Stimulated activated CD8-positive, alpha-beta memory T cell treated with anti-CD3 and anti-CD28 coated beads, Interleukin-7, amount 100 ng/mL, for 24 hours (primary cell): ENCODE data around the gene PPY.
"Not testable (repeated sequence)": the region's sequence is repeated elsewhere in the genome, so short reads cannot be mapped to it uniquely, and the experiment has no call there.

Source experiments
- DNase-seq: peaks from one replicate; pipeline ENCODE4 v3.0.0-alpha.2; 2020; ENCODE audit warnings: low read depth

Gene PPY

DNA sequence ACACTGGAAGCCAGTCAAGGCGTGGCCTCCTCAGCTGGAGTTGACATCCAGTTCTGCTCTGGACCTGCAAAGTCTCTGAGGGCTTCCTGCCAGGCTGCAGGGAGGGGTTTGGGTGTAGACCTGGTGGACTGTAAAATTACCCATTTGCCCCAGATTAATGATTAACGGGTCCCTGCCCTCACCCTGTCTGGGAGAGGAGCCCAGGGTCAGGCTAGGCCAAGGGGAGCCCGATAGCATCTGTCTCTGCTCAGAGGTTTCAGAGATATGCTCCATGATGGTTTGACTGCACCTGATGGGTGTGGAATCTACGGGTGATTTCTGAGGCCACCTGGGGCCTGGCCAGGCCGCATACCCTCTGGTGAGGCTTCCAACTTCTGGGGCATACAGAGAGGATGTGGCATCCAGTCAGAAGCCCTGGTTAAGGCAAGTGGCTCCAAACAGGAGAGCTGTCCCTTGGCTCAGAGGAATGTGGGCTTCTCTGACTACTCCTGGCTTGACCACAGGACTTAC is 11.2 kb downstream of the PPY start:
- DNase-seq: no peak

DNA sequence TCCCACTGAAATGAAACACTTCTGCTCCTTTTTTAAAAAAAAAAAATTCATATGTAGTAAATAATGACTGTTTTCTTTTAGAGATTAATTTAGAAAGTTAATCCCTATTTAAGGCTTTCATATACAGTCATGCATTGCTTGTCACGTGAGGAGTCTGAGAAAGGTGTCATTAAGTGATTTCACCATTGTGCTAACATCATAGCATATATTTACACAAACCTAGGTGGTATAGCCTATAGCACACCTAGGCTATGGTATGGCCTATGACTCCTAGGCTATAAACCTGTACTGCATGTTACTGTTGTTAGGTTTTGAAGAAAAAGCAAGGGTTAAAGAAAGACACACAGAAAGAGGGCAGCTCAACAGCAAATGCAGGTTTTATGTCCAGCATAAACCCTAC is 13.7 kb downstream of the PPY start:
- DNase-seq: no peak

DNA sequence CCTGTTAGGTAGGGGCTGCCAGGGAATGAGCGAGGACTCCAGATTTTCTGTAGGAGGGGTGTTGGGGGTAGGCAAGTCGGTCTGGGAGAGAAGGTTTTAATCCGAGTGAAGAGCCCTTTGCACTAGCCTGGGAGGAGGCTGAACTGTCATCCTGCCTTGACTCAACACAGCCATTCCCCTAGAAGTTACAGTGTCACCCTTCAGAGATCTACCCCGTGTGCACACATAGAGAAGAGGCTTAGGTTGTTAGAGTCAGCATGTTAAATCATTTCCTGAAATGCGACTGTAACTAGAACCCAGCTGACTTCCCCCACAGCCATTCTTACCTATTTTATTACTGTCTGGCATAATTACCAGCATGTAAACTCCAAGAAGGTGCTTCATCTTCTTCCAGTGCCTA is 14.3 kb downstream of the PPY start:
- not testable (repeated sequence) for DNase-seq

DNA sequence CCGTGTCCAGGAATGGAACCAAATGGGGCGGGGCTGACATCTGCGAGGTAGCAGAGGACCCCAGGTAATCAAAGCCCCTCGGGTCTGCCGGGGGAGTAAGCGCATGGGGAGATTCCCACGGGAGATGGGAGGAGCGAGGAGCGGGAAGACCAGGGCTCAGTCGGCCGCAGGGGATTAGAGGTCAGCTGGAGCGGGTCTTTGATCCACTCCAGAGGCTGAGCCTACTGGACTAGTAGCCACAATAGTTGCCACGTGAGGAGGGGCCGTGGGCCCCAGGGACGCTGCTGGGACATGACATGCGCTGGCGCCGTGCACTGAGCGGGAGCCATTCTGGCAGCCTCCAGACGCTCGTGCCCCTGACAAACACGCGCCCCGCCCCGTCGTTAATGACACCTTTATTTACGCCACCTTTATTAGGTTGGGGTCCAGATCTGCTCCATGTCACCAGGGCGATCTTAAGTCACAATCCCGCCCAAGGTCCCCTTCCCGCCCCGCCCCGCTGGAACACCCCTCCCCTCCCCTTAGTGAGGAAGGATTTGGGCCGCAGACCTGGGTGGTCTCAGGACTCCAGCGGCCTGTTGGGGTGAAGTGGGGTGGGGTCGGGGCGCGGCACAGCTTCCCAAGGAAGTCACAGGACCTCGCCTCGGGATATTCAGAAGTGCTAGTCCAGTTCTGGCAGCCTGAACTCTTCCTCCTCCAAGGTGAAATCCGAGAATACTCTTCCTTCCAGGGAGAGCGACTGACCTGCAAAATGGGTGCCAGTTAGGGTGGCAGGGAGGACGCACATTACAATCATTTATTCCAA is 15.0 kb downstream of the PPY start:
- no peak for DNase-seq

DNA sequence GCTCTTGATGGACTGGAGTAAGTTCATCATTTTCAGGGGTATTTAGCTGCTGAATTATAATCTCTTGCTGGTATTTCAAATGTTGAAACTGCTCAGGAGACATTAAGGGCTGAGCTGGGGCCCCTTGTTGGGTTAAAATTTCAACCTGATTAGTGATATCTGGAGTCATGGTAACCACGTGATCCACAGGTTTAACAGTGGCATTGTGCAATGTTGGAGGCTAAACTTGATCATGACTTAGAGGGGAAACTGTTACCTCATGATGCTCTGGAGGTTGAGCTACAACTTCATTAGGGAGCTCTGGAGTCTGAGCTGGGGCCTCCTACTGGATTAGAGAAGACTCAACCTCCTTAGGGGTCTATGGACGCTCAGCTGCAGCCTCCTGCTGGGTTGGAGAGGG is 17.7 kb downstream of the PPY start:
- no peak for DNase-seq

DNA sequence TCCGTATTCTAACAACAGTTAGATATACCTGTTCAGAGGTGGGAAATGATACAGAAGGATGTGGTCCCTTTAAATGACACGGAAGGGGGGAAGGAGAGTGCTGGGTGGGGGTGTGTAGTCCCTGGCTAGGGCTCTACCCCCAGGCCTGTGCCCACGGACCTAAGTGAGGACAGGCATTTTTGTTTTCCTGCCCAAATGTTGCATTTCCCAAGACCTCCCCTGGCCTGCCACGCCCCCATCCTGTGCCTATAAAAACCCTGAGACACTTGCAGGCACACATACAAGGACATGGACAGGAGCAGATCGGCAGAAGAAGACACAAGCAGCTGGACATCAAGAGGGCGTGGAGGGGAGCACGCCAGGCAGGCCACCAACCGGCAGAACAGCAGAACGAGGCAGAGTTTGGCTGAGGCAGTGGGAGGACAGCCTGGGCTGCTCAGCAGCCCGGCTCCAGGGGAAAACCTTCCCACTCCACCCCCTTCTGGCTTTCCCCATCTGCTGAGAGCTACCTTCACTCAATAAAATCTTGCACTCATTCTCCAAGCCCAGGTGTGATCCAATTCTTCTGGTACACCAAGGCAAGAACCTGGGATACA is 21.7 kb downstream of the PPY start:
- no peak for DNase-seq

DNA sequence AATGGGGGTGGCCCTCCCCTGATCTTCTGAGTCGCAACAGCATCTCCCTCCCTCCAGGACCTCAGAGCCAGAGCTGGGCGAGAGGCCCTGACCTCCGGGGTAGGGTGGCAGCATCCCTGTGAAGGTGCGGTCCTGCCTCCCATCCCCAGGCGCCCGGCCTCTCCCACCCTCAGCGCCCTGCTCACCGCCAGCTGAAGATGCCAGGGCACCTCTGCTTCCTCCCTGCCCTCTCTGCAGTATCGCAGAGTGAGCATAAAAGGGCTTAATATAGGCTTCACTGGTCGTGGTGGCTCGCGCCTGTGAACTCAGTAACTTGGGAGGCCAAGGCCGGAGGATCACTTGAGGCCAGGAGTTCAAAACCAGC is 24.3 kb downstream of the PPY start:
- no peak for DNase-seq

DNA sequence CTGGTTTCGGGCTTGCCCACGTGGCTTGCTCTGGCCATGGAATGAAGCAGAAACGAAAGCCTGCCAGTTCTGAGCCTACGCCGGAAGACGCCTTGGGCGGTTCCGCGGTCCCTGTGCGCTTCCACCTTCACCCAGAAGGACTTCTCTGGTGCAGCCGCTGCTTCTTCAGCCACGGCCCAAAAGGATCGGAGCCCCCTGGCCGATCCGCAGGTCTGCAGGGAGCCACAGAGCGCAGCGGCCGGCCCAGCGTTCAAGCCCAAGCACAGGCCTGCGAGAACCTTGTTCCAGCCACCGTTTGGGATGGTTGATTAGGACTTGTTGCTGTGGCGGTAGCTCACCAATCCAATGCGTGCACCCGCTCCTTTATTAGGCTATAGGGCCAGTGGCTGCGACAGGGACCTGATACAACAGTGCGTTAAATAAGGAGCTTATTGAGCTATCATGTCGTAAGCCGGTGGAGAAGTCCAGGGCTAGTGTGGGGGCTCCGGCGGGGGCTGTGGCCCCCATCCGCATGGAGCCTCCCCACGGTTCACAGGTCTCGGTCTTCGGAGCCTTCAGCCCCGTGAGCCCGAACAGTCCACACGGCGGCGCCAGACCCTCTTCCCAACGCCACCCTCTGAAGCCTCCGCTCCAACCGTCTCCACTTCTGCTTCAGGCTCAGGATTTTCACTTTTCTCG is 24.8 kb downstream of the PPY start:
- peak; percentile 11 for DNase-seq

DNA sequence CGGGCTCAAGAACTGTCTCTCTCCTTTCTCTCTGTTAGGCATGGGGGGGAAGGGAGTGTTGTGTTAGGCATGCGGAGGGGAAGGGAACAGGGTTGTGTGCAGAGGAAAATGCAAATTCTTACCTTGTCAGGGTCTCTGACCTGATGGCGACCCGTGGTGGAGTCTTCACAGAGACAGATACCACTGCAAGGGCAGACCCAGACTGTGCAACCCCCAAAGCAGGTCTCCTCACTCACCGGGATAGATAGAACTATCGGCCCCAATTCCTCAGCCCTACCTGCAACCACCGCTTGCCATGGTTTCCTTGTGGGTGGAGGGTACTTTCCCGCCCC is 25.3 kb downstream of the PPY start:
- no peak for DNase-seq

DNA sequence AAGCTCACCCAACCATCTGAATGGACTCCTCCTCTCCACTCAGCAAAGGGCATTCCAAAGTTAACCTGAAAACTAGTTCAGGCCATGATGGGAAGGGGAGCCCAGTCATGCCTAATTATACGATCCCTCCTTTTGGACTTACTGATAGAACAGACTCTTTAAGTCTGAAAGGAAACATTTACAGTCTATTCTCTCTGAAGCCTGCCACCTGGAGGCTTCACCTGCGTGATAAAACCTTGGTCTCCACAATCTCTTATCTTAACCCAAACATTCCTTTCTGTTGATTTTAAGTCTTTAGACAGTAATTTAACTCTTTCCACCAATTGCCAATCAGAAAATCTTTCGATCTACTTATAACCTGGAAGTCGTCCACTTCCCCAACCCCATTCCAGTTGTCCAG is 25.9 kb downstream of the PPY start:
- DNase-seq: no peak

DNA sequence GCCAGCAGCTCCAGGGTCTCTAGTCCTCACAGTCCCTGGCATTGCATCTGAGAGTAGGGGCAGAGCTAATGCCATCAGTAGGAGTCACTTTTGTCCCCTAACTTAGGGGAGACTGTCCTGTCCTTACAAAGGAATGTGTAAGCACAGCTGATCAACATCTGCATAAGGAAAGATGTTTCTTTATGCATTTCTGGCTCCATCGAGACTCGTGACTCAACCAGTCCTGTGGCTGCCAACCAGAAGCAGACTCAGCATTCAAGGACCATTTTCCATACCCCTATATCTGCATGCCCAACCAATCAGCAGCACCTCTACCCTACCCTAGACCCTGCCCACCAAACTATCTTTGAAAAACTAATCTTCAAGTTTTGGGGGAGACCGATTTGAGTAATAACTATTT is 26.7 kb downstream of the PPY start:
- no peak for DNase-seq

DNA sequence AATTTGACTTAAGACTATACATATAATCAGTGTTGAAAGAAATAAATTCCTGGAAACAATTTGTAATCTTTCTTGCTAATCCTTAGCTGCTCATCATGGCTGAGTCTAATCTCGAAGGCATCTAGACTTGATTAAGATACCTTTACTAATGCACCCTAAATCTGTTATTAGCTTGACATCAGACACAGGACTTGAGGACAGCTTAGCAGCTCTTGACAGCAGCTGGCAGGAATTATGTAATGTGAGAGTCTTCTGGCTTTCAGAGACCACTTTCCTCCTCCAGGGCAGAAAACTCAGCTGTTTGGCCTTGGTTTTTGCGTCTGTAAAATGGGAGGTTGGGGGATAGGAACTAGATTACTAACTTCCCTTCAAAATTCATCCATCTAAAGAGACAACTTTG is 27.8 kb downstream of the PPY start:
- no peak for DNase-seq

DNA sequence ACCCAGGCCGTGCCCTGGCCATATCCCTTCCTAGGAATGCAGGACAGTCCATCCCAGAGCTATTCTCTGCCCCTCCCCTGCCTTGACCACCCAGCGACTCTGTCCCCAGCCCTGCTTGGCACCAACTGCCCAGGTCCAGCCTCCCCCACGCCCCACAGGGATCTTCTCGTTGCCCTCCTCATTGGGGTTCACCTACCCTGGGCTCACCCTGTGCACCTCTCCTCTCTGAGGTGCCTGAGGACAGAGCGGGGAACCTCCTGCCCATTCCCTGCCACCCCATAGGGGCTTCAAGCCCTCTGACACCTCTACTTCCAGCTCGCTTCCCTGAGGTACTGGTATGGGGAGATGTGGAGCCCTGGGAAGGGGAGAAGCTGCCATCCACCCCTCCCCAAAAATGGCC is 28.7 kb downstream of the PPY start:
- no peak for DNase-seq

DNA sequence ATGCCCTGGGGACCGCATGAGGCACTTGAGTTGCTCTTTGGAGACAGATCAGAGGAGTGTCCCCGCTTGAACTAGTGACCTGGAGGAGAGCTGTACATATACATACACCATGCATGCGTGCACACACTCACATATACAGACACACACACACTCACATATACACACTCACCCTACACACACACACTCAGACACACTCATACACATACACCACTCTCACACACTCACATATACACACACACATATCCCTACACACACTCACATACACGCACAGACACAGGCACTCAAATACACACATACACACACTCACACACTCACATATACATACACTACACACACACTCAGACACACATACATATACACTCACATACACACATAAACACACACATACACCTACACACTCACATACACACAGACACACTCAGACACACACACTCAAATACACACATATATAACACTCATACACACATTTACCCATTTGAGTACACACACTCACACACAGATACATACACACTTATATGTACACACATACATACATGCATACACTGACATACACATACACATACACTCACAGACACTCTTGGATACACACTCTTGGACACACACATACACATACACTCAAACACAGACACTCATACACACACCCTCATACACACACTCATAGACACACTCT is 29.5 kb downstream of the PPY start:
- DNase-seq: no peak

DNA sequence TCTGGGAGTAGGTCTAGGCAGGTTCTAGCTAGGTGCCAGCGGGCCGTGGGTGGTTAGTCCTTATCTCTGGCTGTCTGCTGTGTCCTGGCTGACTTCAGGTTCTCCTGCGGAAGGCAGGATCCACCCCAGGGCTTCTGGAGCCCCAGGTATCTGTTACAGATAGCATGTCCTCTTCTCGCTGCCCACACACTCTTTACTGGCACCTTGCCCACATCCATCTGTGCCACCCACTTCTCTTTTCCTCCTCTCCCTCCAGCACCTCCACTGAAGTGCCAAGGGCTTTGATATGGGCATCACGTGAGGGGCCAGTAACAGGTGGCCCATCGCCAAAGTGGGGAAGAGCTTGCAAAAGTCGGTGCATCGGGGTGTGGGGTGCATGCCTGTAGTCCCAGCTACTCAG is 30.4 kb downstream of the PPY start:
- DNase-seq: no peak

DNA sequence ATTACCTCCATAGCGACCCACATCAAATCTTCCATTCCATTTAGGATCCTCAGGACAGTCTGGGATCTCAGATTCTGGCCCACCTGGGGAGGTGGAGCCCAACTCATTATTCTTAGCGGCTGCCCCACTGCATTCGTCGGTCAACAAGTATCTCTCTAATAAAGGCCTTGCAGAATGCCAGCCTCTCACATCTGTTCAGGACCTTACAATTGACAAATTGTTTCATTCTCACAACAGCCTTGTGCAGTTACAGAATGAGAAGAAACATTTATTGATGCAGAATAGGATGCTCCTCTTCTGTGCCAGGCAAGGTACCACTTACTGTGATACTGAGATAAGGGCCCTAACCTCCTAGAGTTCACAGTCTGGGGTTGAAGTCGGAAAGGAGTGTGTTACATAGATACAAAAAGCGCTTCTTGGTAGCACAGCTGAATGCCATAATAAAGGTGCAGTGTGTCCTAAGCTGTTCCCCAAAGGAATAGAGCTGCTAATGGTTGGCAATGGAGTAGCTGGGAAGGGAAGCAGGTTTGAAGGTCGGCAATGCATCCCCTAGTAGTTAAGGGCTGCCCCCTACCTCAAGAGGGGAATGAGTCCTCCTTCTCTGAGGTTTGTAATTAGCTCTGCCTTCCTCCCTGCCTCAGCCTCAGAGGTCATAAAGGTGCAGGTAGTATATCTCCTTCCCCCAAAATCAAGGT is 32.6 kb downstream of the PPY start:
- DNase-seq: no peak

DNA sequence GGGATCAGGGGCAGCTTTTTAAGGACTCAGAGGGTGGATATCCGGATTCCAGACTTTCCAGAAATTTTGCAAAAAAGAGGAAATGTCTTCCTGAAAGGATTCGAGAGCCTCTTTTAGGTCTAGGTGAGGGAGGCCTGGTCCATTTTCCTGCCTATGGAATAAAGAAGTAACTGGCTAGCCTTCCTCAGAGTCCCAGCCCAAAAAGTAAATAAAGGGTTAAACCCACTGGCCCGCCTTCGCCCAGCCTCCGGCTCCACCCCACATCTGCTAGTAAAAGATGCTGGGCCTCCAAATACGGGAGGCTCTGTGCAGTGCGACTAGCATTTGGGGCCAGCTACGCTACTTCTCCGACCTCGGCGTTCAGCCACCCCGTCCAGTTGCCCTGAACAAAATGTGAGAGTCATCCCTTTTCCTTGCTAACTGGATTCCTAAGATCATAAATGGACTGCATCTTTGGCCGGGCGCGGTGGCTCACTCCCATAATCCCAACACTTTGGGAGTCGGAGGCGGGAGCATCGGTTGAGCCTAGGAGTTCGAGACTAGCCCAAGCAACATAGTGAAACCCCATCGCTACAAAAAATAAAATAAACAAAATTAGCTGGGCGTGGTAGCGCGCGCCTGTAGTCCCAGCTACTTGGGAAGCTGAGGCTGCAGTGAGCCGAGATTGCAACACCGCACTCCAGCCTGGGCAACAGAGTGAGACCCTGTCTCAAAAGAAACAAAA is 34.1 kb downstream of the PPY start:
- DNase-seq: peak; percentile 23

DNA sequence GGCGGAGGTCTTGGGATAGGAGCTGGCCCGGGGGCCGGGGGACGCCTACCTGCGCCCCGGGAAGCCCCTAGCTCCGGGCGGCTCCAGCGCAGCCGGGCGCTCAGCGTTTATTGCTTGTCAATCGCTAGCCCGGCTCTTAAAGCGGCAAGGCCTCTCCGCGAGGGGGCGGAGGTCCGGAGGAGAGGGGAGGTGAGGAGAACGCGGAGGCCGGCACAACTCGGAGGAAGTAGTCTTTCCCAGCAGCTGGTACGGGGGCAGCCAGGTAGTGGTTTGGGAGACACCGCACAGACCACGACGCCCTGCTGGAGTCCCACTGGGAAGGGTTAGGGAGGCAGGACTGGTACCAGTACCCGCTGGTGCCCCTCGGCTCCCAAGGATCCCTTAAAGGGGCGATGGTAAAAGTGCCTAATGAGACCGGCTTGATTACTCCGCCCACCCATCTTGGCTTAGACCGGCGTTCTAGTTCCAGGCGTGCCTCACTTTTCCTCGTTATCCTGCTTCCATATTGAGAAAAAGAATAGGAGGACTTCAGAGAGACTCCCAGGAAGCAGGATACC is 34.8 kb downstream of the PPY start, which contains the start of gene MPP2:
Gene MPP2, minus strand, starts transcription at position 112 of the 557 bp plus-strand sequence. CDS start 3,076 bp downstream, outside the sequence.
- peak; percentile 27 for DNase-seq

DNA sequence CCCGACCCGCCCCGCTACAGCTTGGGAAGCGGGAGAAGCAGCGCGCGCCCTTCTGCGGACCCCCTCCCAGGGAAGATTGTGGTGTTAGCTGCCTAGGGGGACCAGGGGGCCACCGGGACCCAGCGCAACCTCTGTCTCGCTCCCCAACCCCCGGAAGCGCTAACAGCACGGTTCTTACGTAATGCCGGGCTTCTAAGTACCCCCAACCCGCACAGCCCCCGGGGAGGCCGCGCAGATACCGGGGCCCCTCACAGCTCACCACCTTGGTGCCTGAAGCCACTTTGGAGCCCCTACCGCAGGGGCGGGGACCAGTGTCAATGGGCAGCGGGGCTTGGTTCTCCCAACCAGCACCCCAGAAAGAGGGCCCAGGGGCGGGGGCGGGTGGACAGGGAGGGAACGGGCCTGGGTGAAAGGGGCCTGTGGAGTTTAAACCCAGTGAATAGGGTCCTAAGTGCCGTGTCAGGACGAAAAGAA is 35.3 kb downstream of the PPY start:
- no peak for DNase-seq

DNA sequence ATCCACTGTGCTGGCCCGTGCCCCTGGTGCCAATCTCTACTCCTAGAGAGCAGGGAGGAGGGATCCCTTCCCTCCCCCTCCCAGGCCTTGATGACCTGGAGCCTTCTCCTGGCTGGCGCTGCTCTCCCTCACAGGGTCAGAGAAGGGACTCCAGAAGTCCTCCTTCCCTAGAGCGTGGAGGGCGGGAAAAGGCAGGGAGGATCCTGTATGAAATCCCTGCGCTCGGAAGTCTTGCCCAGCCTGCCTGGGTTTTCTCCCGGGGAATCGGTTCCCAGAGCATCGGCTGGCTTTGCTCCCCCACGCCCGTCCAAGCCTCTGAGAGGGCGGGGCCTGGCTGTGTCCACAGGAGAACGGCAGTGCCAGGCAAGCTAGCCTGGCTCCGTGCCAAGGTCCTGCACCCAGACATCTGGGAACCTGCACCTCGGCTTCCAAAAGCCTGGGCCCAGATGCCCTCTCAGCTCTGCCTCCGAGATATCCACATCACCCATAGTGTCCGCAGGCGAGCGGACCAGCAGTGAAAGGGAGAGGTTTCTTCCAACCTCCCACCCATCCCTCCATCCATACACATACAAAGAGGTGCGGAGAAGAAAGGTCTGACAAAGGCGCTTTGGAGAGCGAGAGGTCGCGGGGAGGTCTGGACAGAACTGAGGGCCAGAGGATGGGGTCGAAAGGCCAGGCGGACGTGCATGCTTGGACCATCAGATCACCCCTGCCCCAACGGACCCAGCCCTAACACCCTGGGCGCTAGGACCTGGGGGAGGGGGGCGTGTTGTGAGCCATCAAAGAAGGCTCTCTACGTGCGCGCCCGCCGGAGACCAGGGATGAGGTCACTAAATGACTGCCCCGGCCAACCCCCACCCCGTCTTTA is 36.1 kb downstream of the PPY start:
- DNase-seq: no peak
